Myocyte (in vitro differentiated cells): Measurements from ENCODE around the gene LKAAEAR1. TPM values are rescaled to one million over a fixed set of nuclear protein-coding genes. Genes with fewer than 3 reads are reported as not detected.
"Not testable (repeated sequence)": the region's sequence is repeated elsewhere in the genome, so short reads cannot be mapped to it uniquely, and the experiment has no call there.

ENCODE experiments used
- DNase-seq: peaks from one replicate; pipeline ENCODE4 v3.0.0-alpha.2; 2012; ENCODE audit warnings: low read depth
- polyA plus RNA-seq: library from polyadenylated mRNA; unstranded; fragments of >200 nt; gene quantifications from one replicate; pipeline ENCODE4 v1.2.1, GENCODE V29; 2012; ENCODE audit warnings: missing spikeins
- total RNA-seq: library from RNA; depleted of rRNA; stranded (reverse); fragments of >200 nt; gene quantifications from 2 replicates; pipeline ENCODE4 v1.2.3, GENCODE V29; 2014

The LKAAEAR1 gene
- total RNA-seq, result 0.24 TPM in 1 of 2 replicates, not detected in the other
- polyA plus RNA-seq, result 0.10 TPM

GRCh38 chr20:64083804-64084684 lies at the start of gene LKAAEAR1:
LKAAEAR1 (minus strand) TSS chr20:64084398; CDS start chr20:64084219, 179 bp downstream.
- DNase-seq, result no peak

- DNase-seq, result no peak
Observed at GRCh38 chr20:64131406-64131805, 47.2 kb upstream of the LKAAEAR1 start.

- no peak for DNase-seq
Observed at GRCh38 chr20:64130876-64131275, 46.7 kb upstream of the LKAAEAR1 start.

- DNase-seq, result no peak
Observed at GRCh38 chr20:64130271-64130670, 46.1 kb upstream of the LKAAEAR1 start.

GRCh38 chr20:64129146-64129782 lies 45.1 kb upstream of the LKAAEAR1 start:
- no peak for DNase-seq

- DNase-seq, result not testable (repeated sequence)
Observed at GRCh38 chr20:64123517-64123916, 39.3 kb upstream of the LKAAEAR1 start.

GRCh38 chr20:64122927-64123326 lies 38.7 kb upstream of the LKAAEAR1 start:
- DNase-seq, result not testable (repeated sequence)

- DNase-seq, result no peak
Observed at GRCh38 chr20:64121586-64121985, 37.4 kb upstream of the LKAAEAR1 start.

- no peak for DNase-seq
Observed at GRCh38 chr20:64119681-64120341, 35.6 kb upstream of the LKAAEAR1 start.

- no peak for DNase-seq
Observed at GRCh38 chr20:64119301-64119680, 35.1 kb upstream of the LKAAEAR1 start.

- DNase-seq, result not testable (repeated sequence)
Observed at GRCh38 chr20:64117432-64117777, 33.2 kb upstream of the LKAAEAR1 start.

GRCh38 chr20:64116541-64117431 lies 32.6 kb upstream of the LKAAEAR1 start:
- DNase-seq, result no peak

GRCh38 chr20:64116016-64116415 lies 31.8 kb upstream of the LKAAEAR1 start:
- DNase-seq, result no peak

GRCh38 chr20:64115171-64115911 lies 31.1 kb upstream of the LKAAEAR1 start:
- DNase-seq, result no peak

- DNase-seq, result no peak
Observed at GRCh38 chr20:64114356-64114971, 30.3 kb upstream of the LKAAEAR1 start.

GRCh38 chr20:64113796-64114355 lies 29.7 kb upstream of the LKAAEAR1 start:
- no peak for DNase-seq

GRCh38 chr20:64113444-64113775 lies 29.2 kb upstream of the LKAAEAR1 start:
- no peak for DNase-seq

- no peak for DNase-seq
Observed at GRCh38 chr20:64112691-64113443, 28.7 kb upstream of the LKAAEAR1 start.
